Suppressor macrophage treated with lipopolysaccharide for 1 hour (primary cell): ENCODE measurements around the gene ZNF799.
A peak's percentile ranks its signal among the peaks of the same experiment; 100 is the strongest.
"Not testable (repeated sequence)": the region's sequence is repeated elsewhere in the genome, so short reads cannot be mapped to it uniquely, and the experiment has no call there.

Source experiments
- DNase-seq, 3 donors: peaks; one replicate each; pipeline ENCODE4 v3.0.0-alpha.2; 2020 to 2022

Gene ZNF799

DNA sequence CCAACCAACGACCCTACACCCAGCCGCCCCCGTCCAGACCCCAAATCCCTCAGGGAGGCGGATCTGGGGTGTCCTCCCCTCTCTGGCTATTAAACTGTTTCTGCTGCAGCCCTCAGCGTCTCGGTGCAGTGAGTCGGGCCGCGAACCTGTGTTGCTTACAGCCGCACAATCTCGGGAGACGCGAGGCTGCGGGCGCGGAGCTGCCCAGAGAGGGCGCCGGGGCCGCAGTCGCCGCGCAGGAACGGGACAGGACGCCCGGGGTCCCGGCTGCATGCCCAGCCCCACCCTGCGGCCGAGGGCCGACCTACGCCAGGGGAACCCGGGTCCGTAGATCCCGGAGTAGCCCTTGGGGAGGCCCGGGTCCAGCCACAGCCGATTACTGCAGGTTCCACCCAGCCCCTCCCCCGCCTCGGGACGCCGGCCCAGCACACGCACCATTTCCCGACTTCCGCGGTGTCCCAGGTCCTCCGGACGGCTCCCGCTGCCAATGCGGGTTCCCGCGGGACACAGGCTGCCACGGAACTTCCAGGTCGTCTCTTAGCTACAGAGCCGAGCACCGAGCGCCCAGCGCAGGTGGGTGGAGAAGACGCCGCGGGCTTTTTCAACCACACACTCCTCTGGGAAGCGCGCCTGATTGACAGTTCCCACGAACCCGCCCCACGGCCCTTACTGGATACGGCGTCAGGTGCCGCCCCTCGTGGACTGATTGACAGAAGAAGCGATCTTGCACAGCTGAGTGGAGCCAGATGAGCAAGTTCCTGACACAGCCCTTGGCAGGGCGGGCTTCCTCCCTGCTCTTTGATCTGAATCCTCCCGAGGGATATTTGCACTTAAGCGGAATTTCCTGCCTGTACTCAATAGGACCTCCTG lies at the start of gene ZNF799:
TSS of gene ZNF799 (minus strand) at position 639 of the 870 bp plus-strand sequence. CDS start at position 438, 201 bp downstream.
- DNase-seq: peak; percentile 96 to 97 (median 97)

DNA sequence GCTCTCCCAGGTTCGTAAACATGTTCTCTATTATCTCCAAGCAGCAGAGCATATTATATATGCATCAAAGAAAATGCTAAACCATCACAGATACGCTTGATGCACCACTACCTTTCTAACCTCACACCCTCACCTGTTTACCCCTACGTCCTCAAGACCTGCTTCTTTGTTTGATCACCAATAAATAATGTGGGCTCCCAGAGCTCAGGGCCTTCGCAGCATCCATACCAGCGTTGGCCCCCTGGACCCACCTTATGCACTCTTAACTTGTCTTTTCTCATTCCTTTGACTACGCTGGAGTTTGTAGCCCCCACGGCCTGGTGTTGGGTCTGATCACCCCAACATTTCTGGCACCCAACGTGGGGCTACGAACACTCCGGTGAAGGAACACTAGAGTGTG lies 49.8 kb upstream of the ZNF799 start:
- DNase-seq: peak in 1 of 3 donors; percentile 1

DNA sequence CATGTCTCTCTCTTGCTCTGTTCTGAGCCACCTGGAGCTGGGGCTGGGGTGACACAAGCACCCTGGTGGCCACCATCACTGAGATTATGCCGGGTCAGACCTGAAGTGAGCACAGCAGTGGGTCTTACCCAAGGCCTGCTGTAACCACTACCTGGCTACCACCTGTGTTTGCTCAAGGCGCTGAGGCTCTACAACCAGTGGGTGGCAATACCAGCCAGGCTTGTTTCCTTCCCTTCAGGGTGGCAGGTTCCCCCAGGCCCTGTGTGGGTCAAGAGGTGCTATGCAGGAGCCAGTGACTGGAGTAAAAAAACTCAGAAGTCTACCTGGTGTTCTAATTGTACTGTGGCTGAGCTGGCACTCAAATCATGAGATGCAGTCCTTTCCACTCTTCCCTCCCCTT lies 47.7 kb upstream of the ZNF799 start:
- no peak for DNase-seq

DNA sequence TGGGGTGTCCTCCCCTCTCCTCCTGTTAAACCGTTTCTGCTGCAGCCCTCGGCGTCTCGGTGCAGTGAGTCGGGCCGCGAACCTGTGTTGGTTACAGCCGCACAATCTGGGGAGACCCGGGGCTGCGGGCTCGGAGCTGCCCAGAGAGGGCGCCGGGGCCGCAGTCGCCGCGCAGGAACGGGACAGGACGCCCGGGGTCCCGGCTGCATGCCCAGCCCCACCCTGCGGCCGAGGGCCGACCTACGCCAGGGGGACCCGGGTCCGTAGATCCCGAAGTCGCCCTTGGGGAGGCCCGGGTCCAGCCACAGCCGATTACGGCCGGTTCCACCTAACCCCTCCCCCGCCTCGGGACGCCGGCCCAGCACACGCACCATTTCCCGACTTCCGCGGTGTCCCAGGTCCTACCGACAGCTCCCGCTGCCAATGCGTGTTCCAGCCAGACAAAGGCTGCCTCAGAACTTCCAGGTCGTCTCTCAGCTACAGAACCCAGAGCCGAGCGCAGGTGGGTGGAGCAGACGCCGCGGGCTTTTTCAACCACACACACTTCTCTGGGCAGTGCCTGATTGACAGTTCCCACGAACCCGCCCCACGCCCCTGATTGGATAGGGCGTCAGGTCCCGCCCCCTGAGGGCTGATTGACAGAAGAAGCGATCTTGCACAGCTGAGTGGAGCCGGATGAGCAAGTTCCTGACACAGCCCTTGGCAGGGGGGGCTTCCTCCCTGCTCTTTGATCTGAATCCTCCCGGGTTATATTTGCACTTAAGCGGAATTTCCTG lies 39.7 kb upstream of the ZNF799 start, which contains the start of gene ZNF443:
TSS of gene ZNF443 (minus strand) at position 481 of the 776 bp plus-strand sequence. CDS start at position 374, 107 bp downstream.
- peak; percentile 98 for DNase-seq

DNA sequence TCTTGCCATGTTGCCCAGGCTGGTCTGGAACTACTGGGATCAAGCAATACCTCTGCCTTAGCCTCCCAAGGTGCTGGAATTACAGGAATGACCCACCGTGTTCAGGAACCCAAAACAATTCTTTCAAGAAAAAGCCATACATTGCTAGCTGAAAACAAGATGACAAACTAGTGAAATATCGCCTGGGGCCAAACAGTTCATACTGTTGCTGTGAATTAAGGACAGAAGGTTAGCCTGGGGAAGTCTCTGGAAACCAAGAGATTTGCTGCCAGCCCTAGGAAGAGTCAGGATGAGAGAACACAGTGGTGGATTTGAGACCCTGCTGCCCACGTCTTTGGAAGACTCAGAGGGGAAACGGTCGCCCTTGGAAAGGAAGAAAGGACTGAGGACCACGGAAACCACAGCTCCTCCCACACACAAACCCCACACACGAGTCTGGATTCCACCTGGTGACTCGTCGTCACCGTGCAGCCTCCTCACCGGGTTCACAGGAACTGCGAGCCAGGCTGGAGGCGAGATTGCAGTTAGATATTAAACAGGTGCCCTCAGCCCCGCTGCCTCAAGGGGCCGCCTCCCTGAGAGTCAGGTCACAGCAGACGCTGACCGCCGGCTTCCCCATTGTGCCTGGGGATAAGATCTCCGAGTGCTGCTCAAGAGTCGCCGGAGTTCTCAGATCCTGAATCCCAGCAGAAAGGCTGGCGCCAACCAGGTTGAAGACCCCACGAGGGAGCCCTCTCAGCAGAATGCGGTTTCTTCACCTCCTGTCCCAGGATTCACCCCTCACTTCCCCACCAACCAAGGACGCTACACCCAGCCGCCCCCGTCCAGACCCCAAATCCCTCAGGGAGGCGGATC lies 38.8 kb upstream of the ZNF799 start:
- DNase-seq: peak; percentile 7 to 39 (median 38)

DNA sequence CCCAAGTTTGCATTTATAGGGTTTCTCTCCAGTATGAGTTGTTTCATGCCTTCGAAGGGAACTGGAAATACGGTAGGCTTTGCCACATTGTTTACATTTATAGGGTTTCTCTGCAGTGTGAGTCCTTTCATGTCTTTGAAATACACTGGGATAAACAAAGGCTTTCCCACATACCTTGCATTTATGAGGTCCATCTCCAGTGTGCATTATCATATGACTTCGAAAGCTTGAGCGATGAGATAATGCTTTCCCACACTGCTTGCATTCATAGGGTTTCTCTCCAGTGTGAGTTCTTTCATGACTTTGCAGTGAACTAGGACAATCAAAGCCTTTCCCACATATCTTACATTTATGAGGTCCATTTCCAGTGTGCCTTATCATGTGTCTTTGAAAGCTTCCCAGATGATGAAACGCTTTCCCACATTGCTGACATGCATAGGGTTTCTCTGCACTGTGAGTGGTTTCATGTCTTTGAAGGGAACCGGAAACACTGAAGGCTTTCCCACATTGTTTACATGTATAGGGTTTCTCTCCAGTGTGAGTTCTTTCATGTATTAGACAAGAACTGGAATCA lies 29.7 kb upstream of the ZNF799 start:
- DNase-seq: not testable (repeated sequence)

DNA sequence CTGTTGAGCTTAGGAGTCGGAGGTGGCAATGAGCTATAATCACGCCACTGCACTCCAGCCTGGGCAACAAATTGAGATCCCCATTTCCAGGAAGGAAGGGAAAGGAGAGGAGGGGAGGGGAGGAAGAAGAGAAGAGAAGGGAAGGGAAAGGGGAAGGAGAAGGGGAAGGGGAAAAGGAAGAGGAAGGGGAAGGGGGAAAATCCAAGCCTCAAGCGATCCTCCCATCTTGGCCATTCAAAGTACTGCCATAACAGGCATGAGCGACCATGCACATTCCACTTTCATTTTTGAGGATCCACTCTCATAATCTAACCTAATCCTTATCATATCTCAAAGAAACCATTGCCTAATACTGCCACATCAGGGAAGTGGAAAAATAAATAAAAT lies 24.8 kb upstream of the ZNF799 start:
- no peak for DNase-seq

DNA sequence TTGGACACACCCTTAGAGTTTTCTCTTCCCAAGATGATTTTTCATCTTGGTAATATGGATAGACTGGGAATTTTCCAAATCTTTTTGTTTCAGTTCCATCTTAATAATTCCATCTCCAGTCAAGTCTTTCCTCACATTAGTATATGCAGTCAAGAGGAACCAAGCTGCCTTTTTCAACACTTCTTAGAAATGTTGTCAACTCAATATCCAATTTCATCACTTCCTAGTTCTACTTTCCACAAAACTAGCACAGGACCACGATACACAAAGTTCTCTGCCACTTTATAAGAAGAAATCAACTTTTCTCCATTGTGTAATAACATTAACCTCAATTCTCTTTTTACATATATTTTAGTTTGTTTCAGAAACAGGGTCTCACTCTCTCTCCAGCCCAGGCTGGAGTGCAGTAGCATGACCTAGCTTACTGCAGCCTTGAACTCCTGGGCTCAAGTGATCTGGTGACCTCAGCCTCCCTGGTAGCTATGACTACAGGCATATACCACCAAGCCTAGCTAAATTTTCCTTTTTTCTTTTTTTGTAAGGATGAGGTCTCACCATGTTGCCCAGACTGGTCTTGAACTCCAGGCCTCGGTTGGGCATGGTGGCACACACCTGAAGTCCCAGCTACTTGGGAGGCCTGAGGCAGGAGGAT lies 24.3 kb upstream of the ZNF799 start:
- no peak for DNase-seq

DNA sequence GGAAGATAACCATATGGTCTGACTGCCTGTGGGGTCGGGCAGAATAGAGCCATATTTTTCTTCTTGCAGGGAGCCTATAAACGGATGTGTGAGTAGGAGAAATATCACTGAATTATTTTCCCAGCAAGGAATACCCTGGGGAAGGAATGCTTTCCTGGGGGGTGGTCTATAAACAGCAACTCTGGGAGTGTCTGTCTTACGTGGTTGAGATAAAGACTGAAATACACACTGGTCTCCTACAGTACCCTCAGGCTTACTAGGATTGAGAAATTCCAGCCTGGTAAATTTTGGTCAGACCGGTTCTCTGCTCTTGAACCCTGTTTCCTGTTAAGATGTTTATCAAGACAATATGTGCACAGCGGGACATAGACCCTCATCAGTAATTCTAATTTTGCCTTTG lies 16.2 kb upstream of the ZNF799 start:
- not testable (repeated sequence) for DNase-seq

DNA sequence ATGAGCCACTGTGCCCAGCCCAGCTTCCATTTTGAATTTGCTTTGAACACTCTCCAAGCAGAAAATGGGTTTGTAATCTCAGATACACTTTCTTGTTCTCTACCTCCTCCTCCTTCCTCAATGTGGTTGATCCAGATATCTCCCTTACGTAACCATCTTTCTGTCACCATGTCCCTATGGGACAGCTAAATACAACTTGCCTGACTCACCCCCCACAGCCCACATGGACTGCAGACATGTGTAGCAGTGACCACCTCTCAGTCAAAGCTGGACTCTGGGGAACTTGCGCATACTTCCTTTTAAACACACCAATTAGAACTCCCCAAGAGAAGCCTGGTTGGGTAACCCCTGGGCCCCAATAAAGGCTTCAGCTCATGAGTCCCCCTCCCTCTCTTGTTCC lies 10.8 kb upstream of the ZNF799 start:
- DNase-seq: peak in 2 of 3 donors; percentile 7 to 15

DNA sequence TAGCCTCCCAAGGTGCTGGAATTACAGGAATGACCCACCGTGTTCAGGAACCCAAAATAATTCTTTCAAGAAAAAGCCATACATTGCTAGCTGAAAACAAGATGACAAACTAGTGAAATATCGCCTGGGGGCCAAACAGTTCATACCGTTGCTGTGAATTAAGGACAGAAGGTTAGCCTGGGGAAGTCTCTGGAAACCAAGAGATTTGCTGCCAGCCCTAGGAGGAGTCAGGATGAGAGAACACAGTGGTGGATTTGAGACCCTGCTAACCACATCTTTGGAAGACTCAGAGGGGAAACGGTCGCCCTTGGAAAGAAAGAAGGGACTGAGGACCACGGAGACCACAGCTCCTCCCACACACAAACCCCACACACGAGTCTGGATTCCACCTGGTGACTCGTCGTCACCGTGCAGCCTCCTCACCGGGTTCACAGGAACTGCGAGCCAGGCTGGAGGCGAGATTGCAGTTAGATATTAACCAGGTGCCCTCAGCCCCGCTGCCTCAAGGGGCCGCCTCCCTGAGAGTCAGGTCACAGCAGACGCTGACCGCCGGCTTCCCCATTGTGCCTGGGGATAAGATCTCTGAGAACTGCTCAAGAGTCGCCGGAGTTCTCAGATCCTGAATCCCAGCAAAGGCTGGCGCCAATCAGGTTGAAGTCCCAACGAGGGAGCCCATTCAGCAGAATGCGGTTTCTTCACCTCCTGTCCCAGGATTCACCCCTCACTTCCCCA lies 1.0 kb downstream of the ZNF799 start:
- DNase-seq: peak; percentile 24 to 36 (median 24)

DNA sequence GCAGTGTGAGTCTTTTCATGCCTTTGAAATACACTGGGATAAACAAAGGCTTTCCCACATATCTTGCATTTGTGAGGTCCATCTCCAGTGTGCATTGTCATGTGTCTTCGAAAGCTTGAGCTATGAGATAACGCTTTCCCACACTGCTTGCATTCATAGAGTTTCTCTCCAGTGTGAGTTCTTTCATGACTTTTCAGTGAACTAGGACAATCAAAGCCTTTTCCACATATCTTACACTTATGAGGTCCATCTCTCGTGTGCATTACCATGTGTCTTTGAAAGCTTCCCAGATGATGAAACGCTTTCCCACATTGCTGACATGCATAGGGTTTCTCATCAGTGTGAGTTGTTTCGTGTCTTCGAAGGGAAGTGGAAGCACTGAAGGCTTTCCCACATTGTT lies 9.9 kb downstream of the ZNF799 start:
- DNase-seq: not testable (repeated sequence)

DNA sequence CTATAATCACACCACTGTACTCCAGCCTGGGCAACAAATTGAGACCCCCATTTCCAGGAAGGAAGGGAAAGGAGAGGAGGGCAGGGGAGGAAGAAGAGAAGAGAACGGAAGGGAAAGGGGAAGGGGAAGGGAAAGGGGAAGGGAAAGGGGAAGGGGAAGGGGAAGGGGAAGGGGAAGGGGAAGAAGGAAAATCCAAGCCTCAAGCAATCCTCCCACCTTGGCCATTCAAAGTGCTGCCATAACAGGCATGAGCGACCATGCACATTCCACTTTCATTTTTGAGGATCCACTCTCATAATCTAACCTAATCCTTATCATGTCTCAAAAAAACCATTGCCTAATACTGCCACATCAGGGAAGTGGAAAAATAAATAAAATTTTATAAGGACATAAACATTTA lies 14.7 kb downstream of the ZNF799 start:
- not testable (repeated sequence) for DNase-seq

DNA sequence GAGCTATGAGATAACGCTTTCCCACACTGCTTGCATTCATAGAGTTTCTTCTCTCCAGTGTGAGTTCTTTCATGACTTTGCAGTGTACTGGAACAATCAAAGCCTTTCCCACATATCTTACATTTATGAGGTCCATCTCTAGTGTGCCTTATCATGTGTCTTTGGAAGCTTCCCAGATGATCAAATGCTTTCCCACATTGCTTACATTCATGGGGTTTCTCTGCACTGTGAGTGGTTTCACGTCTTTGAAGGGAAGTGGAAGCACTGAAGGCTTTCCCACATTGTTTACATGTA lies 20.7 kb downstream of the ZNF799 start:
- DNase-seq: no peak

DNA sequence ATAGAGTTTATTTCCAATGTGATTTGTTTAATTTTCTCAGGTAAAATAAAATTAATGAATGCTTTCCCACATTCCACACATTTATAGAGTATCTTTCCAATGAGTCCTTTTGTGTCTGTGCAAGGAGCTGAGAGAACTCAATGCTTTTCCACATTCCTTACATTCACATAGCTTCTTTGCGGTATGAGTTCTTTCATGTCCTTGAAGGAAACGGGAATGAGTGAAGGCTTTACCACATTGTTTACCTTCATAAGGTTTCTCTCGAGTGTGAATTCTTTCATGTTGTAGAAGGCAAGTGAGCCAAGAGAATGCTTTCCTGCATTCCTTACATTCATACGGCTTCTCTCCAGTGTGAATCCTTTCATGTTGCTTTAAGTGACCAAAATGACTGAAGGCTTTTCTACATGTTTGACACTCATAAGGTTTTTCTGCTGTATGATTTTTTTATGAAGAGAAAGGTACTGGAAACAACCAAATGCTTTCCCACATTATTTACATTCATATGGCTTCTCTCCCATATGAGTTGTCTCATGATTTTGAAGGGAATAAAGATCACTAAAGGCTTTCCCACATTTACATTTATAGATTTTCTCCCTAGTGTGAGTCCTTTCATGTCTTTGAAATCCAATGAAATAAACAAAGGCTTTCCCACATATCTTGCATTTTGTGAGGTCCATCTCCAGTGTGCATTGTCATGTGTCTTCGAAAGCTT lies 21.2 kb downstream of the ZNF799 start:
- no peak for DNase-seq

DNA sequence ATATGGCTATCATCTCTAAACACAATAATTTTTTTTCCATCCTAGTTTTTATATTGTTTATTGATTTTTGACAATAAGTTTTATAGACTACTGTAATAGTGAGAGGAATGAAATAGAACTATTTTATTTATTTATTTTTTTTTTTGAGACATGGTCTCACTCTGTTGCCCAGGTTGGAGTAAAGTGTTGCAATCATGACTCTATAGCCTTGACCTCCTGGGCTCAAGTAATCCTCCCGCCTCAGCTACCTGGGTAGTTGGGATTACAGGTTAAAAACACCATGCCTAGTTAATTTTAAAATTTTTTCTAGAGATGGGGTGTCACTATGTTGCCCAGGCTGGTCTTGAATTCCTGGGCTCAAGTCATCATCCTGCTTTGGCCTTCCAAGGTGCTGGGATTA lies 27.0 kb downstream of the ZNF799 start:
- DNase-seq: no peak

DNA sequence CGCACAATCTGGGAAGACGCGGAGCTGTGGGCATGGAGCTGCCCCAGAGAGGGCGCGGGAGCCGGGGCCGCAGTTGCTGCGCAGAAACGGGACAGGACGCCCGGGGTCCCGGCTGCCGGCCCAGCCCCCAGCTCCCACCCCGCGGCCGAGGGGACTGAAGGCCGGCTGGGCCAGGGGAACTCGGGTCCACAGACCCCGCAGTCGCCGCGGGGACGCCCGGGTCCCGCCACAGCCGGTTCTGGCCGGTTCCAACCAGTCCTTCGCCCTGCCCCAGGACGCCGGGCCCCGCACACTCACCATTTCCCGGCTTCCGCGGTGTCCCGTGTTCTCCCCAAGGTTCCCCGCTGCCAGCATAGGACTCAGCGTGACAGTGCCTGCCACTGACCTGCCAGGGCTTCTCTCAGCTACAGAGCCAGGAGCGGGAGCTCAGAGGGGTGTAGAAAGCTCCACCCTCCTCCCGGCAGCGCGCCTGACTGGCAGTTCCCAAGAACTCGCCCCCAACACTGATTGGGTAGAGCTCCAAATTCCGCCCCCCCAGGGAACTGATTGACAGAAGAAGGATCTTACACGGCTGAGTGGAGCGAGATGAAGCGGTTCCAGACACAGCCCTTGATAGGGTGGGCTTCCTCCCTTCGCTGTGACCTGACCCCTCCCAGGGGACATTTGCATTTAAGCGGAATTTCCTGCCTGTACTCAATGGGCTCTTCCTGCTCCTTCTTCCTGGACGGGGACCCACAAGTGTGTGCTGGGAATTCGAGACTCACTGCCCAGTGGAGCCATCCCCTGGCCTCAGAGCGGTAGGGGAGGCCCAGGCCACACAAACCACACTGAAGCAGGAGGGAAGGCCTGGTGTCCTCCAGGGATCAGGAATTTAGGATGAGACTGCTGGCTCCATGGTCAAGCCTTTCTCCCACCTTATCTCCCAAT lies 35.6 kb downstream of the ZNF799 start, which contains the start of gene ZNF442:
TSS of gene ZNF442 (minus strand) at position 448 of the 927 bp plus-strand sequence. CDS start 2,052 bp downstream, outside the sequence.
- peak; percentile 94 to 96 (median 95) for DNase-seq

DNA sequence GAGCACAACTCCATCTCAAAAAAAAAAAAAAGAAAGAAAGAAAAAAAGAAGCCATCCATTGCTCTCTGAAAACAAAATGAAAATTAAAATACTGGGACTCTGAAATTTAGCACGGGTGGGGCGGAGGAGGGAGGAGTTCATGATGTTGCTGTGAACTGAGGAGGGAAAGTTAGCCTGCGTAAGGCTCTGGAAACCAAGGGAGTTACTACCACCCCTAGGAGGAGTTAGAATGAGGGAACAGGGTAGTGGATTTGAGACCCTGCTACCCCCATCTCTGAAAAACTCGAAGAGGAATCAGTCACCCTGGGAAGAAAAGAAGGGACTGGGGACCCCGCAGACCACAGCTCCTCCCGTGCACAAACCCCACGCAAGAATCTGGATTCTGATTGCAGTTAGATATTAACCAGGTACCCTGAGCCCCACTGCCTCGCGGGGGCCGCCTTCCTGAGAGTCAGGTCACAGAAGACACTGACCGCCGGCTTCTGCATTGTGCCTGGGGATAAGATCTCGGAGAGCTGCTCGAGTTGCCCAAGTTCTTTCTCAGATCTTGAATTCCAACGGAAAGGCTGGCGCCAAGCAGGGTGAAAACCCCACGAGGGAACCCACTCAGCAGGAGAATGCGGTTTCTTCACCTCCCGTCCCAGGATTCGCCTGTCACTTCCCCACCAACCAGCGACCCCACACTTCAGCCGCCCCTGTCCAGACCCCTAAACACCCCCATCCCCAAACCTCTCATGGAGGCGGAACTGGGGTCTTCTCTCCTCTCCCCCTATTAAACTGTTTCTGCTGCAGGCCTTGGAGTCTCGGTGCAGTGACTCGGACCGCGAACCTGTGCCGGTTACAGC lies 36.5 kb downstream of the ZNF799 start:
- peak in 2 of 3 donors; percentile 24 to 25 for DNase-seq
